ENCODE results near the gene MDN1. TPM values are rescaled to one million over a fixed set of nuclear protein-coding genes. Genes with fewer than 3 reads are reported as not detected.
"Not testable (repeated sequence)": the region's sequence is repeated elsewhere in the genome, so short reads cannot be mapped to it uniquely, and the experiment has no call there.

The MDN1 gene
- polyA plus RNA-seq, 1 donor from 2014 or later: 7.9 TPM

GRCh38 chr6:89655122-89655521, 164.5 kb downstream of the MDN1 start:
- no peaks in the 10 kb centered on the region for H3K9me3 Mint-ChIP-seq
- no peaks in the 10 kb centered on the region for H3K27me3 Mint-ChIP-seq
- no peak overlapping the region for H3K4me3 Mint-ChIP-seq
- no peak overlapping the region for H3K27ac Mint-ChIP-seq
- H3K4me1 Mint-ChIP-seq: no peaks in the 10 kb centered on the region
- H3K36me3 Mint-ChIP-seq: peaks cover 6% of the 10 kb centered on the region

- Mint-ChIP-seq H3K9me3 (no peaks in the 10 kb centered on the region), H3K4me3 (no peak overlapping the region), H3K36me3 (peaks cover 9% of the 10 kb centered on the region), H3K27me3 (no peaks in the 10 kb centered on the region), H3K27ac (no peak overlapping the region), H3K4me1 (peaks cover 0 to 2% (median 0%) of the 10 kb centered on the region in 3 donors)
These were observed 169.0 kb downstream of the MDN1 start for GRCh38 chr6:89650579-89650978.

- H3K4me3 Mint-ChIP-seq: no peak overlapping the region
- no peak overlapping the region for H3K27ac Mint-ChIP-seq
- H3K36me3 Mint-ChIP-seq: peaks cover 9% of the 10 kb centered on the region
- no peaks in the 10 kb centered on the region for H3K27me3 Mint-ChIP-seq
- no peaks in the 10 kb centered on the region for H3K9me3 Mint-ChIP-seq
- H3K4me1 Mint-ChIP-seq: peaks cover 0 to 2% (median 0%) of the 10 kb centered on the region in 3 donors
These were observed 169.9 kb downstream of the MDN1 start for GRCh38 chr6:89649682-89650081.

DNA sequence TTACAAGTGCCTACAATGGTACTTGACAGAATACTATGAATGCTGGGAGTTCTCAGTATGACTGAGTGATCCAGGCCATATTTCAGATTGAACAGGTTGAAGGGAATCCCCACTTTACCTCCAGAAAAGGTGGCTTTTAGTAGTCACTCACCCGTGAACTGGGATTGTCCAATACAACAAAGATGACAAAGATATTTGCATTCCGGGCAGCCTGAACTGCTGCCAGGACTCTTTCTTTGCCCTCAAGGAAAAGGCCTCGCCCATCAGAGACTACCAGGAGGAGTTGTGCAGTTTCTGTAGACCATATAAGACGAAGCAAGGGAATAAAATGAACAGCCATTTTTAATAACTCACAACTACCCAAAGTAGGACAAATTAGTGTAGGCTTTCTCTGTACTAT, 174.7 kb downstream of the MDN1 start:
- Mint-ChIP-seq H3K27me3 (no peaks in the 10 kb centered on the region), H3K4me1 (peaks cover 0 to 2% (median 2%) of the 10 kb centered on the region in 3 donors), H3K4me3 (no peak overlapping the region), H3K9me3 (no peaks in the 10 kb centered on the region), H3K27ac (no peak overlapping the region), H3K36me3 (peaks cover 9% of the 10 kb centered on the region)

DNA sequence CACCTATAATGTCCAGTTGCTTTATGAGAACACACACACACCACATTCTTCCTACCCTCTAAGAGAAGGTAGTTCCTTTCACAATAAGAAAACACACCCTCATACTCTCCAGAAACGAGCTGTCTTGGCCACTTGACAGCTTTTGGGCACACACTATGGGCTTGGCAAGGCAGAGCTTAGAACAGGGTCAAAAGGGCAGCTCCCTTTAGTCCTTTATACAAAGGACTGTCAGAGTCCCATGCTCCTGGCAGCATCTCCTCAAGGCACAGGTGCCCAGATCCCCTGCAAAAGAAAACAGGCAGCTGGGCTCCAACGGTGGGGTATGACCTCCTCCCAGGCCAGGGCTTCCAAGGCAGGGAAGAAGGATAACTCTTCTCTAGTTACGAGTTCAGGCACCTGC, 176.2 kb downstream of the MDN1 start:
- peaks cover 10% of the 10 kb centered on the region for H3K36me3 Mint-ChIP-seq
- H3K27ac Mint-ChIP-seq: no peak overlapping the region
- no peak overlapping the region for H3K4me3 Mint-ChIP-seq
- peaks cover 6 to 11% (median 10%) of the 10 kb centered on the region in 3 donors for H3K4me1 Mint-ChIP-seq
- H3K9me3 Mint-ChIP-seq: no peaks in the 10 kb centered on the region
- H3K27me3 Mint-ChIP-seq: no peaks in the 10 kb centered on the region

- Mint-ChIP-seq H3K4me3 (no peak overlapping the region), H3K4me1 (peaks cover 9 to 14% (median 14%) of the 10 kb centered on the region in 3 donors), H3K9me3 (no peaks in the 10 kb centered on the region), H3K27me3 (no peaks in the 10 kb centered on the region), H3K36me3 (peaks cover 10% of the 10 kb centered on the region), H3K27ac (no peak overlapping the region)
These were observed 176.6 kb downstream of the MDN1 start for GRCh38 chr6:89642956-89643355.

DNA sequence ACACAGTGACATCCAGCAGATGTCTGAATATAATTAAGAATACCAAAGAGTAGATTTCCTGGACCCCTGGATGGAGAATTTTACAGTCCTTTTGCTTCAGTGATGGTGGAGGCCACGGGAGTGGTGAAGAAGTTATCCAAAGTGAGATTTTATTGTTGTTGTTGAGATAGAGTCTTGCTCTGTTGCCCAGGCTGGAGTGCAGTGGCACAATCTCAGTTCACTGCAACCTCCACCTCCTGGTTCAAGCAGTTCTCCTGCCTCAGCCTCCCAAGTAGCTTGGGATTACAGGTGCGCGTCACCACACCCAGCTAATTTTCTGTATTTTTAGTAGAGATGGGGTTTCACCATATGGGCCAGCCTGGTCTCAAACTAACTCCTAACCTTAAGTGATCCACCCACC, 178.0 kb downstream of the MDN1 start:
- peaks cover 16 to 19% (median 16%) of the 10 kb centered on the region in 3 donors for H3K4me1 Mint-ChIP-seq
- H3K36me3 Mint-ChIP-seq: not testable (repeated sequence)

GRCh38 chr6:89640804-89641203, 178.8 kb downstream of the MDN1 start:
- H3K9me3 Mint-ChIP-seq: no peaks in the 10 kb centered on the region
- H3K27me3 Mint-ChIP-seq: no peaks in the 10 kb centered on the region
- peak overlapping the region in 1 of 3 donors; percentile 84 for H3K27ac Mint-ChIP-seq
- peaks cover 3% of the 10 kb centered on the region for H3K36me3 Mint-ChIP-seq
- H3K4me3 Mint-ChIP-seq: peak overlapping the region in 1 of 4 donors; percentile 71
- H3K4me1 Mint-ChIP-seq: peaks cover 16 to 26% (median 18%) of the 10 kb centered on the region in 3 donors

More for the DNA sequence above, 178.0 kb downstream of the MDN1 start:
- H3K9me3 Mint-ChIP-seq, H3K27me3 Mint-ChIP-seq: not testable (repeated sequence)
- Mint-ChIP-seq H3K4me3 (peak overlapping the region in 1 of 4 donors; percentile 71), H3K27ac (peak overlapping the region in 1 of 3 donors; percentile 66)

DNA sequence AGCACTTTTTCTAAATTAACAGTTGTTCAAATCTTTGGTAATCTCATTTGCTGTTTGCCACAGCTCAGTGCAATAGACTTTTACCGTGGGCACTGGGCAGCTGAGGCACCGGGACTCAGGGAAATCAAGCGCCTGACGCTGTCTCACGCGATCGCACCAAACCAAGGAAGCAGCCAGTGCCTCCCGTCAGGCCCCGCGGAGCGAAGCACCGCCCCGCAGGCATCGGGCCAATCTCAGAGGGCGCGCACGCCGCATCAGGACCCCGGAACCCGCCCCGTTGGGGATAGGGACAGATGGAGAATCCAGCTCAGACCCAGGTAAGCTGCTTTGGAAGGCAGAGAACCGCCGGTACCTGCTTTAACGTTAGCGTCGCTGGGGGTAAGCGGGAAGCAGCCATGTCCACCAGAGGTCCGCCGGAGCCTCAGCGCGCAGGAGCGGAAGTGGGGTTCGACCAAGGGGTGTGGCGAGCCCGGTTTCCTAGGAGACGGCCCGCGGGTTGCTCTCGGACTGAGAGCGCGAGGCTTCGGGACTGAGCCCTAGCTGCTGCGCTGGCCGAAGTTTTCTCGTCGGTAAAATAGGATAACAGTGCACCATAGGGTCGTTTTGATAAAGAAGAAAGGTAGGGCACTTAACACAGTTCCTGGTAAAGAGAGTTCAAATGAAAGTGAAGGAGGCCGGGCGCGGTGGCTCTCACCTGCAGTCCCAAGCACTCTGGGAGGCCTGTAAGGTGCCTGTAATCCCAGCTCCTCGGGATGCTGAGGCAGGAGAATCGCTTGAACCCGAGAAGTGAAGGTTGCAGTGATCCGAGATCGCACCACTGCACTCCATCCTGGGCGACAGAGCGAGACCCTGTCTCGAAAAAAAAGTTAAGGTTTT, 181.0 kb downstream of the MDN1 start, which contains the start of gene LYRM2:
Gene LYRM2 (minus strand): TSS at position 428 of the 876 bp plus-strand sequence. CDS start 31 bp downstream, at position 397.
- H3K4me1 Mint-ChIP-seq: peaks cover 16 to 29% (median 22%) of the 10 kb centered on the region in 3 donors
- H3K27ac Mint-ChIP-seq: peak within 1 kb of the TSS; percentile 97 to 100 (median 99)
- H3K27me3 Mint-ChIP-seq: no peaks in the 10 kb centered on the region
- H3K36me3 Mint-ChIP-seq: peaks cover 3% of the 10 kb centered on the region
- peak within 1 kb of the TSS; percentile 96 to 98 (median 98) for H3K4me3 Mint-ChIP-seq
- no peaks in the 10 kb centered on the region for H3K9me3 Mint-ChIP-seq

DNA sequence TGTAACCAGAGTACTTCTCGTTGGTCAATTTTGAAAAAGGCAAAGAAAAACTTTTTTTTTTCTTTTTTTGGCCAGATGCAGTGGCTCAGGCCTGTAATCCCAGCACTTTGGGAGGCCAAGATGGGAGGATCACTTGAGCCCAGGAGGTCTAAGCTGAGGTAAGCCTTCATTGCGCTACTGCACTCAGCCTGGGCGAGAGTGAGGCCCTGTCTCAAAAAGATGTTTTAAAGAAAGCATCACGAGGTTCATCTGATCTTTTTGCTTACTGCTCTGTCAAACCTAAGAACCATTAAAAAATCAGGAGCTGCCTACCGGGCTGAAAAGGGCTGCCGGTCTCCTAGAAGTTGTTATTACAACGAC, 181.7 kb downstream of the MDN1 start:
- Mint-ChIP-seq H3K9me3 (no peaks in the 10 kb centered on the region), H3K4me1 (peaks cover 16 to 29% (median 22%) of the 10 kb centered on the region in 3 donors), H3K4me3 (peak overlapping the region; percentile 96 to 98 (median 98)), H3K36me3 (peaks cover 3% of the 10 kb centered on the region), H3K27ac (peak overlapping the region; percentile 97 to 100 (median 99)), H3K27me3 (no peaks in the 10 kb centered on the region)

DNA sequence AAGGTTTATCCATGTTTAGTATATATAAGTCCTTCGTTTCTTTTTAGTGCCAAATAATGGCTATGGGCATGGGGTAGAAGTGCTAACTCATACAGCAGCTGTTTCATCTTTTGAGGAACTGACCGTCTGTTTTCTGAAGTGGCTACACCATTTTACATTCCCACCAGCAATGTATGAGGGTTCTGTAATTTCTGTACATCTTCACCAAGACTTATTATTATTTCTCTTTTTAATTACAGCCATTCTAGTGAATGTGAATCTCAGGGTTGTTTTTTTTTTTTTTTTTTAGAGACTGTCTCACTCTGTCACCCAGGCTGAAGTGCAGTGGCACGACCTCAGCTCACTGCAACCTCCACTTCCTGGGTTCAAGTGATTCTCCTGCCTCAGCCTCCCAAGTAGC, 183.2 kb downstream of the MDN1 start:
- not testable (repeated sequence) for H3K27me3 Mint-ChIP-seq, H3K36me3 Mint-ChIP-seq, H3K9me3 Mint-ChIP-seq
- peak overlapping the region in 1 of 4 donors; percentile 81 for H3K4me3 Mint-ChIP-seq
- peaks cover 15 to 29% (median 22%) of the 10 kb centered on the region in 3 donors for H3K4me1 Mint-ChIP-seq
- peak overlapping the region in 2 of 3 donors; percentile 56 to 59 for H3K27ac Mint-ChIP-seq

- Mint-ChIP-seq H3K4me1 (peaks cover 0 to 1% (median under 1%) of the 10 kb centered on the region in 3 donors), H3K27me3 (no peaks in the 10 kb centered on the region), H3K4me3 (no peak overlapping the region), H3K9me3 (no peaks in the 10 kb centered on the region), H3K36me3 (peaks cover 9% of the 10 kb centered on the region), H3K27ac (peak overlapping the region in 1 of 3 donors; percentile 44)
These were observed 189.1 kb downstream of the MDN1 start for GRCh38 chr6:89630488-89630887.

- Mint-ChIP-seq H3K4me3 (peak overlapping the region in 1 of 4 donors; percentile 76), H3K9me3 (no peaks in the 10 kb centered on the region), H3K36me3 (peaks cover 9% of the 10 kb centered on the region), H3K4me1 (peaks cover 0 to 3% (median 0%) of the 10 kb centered on the region in 3 donors), H3K27ac (peak overlapping the region in 1 of 3 donors; percentile 86), H3K27me3 (no peaks in the 10 kb centered on the region)
These were observed 195.8 kb downstream of the MDN1 start for GRCh38 chr6:89623749-89624148.

DNA sequence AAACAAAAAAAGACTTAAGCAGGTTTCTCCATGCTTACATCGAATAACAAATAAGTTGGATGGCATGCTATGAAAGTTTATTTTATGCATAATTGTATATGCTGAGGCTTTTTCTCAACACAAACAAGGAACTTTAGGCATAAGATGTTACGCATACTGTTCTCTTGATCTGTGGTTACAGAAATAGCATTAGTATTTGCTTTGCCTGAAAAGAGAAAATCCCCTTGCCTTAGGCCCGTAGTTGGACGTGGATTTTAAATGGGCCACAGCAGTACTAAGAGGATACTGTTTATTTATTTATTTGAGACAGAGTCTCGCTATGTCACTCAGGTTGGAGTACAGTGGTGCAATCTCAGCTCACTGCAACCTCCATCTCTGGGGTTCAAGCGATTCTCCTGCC, 200.0 kb downstream of the MDN1 start:
- Mint-ChIP-seq H3K9me3 (no peaks in the 10 kb centered on the region), H3K4me3 (no peak overlapping the region), H3K27ac (no peak overlapping the region), H3K4me1 (peaks cover 0 to 3% (median 0%) of the 10 kb centered on the region in 3 donors), H3K36me3 (peaks cover 3% of the 10 kb centered on the region), H3K27me3 (no peaks in the 10 kb centered on the region)

DNA sequence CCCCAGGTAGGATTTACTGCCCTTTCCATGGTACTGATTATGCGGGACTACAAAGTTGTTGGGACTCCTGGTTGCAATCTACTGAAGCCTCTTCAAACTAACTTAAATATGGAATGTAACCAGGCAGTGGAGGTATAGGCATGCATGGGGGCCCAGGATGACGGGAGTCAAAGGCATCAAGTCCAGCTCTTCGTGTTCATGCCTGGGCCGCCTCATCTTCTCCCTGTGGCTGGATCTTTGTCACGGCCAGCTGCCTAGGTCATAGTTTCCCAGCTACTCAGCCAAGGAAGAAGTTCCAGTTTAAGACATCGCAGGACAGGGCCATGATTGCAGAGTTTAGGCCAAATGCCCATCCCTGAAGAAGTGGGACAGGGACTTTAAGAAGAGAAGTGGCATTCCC, 201.6 kb downstream of the MDN1 start:
- Mint-ChIP-seq H3K9me3 (no peaks in the 10 kb centered on the region), H3K4me1 (no peaks in the 10 kb centered on the region), H3K4me3 (no peak overlapping the region), H3K27me3 (no peaks in the 10 kb centered on the region), H3K27ac (no peak overlapping the region), H3K36me3 (peaks cover 3% of the 10 kb centered on the region)

- H3K36me3 Mint-ChIP-seq: peaks cover 3% of the 10 kb centered on the region
- no peaks in the 10 kb centered on the region for H3K4me1 Mint-ChIP-seq
- H3K27me3 Mint-ChIP-seq: no peaks in the 10 kb centered on the region
- no peak overlapping the region for H3K27ac Mint-ChIP-seq
- H3K9me3 Mint-ChIP-seq: no peaks in the 10 kb centered on the region
- H3K4me3 Mint-ChIP-seq: no peak overlapping the region
These were observed 203.1 kb downstream of the MDN1 start for GRCh38 chr6:89616531-89616930.

All from IgD-negative memory B cell (primary cell).